Activated T-cell treated with anti-CD3 and anti-CD28 coated beads, Interleukin-2, amount 50 U/mL, for 24 hours (primary cell): ENCODE measurements around the gene HS6ST3.
"Not testable (repeated sequence)": the region's sequence is repeated elsewhere in the genome, so short reads cannot be mapped to it uniquely, and the experiment has no call there.

Source experiments
- DNase-seq: peaks from one replicate; pipeline ENCODE4 v3.0.0-alpha.2; 2020
- H3K27ac Mint-ChIP-seq: 2 replicates; pipeline ENCODE4 v1.8.0; 2020; ENCODE audit warnings: mild to moderate bottlenecking, mixed read lengths
- H3K27me3 Mint-ChIP-seq: 2 replicates; pipeline ENCODE4 v1.8.0; 2020; ENCODE audit warnings: mixed read lengths
- H3K36me3 Mint-ChIP-seq: 2 replicates; pipeline ENCODE4 v1.8.0; 2020; ENCODE audit warnings: low read depth, mixed read lengths
- H3K4me1 Mint-ChIP-seq: 2 replicates; pipeline ENCODE4 v1.8.0; 2020; ENCODE audit warnings: low read depth, mixed read lengths
- H3K4me3 Mint-ChIP-seq: 2 replicates; pipeline ENCODE4 v1.8.0; 2020; ENCODE audit warnings: mild to moderate bottlenecking, moderate library complexity, mixed read lengths
- H3K9me3 Mint-ChIP-seq: 2 replicates; pipeline ENCODE4 v1.8.0; 2020; ENCODE audit warnings: mixed read lengths

The HS6ST3 gene

GRCh38 chr13:96762876-96763275, 673.0 kb downstream of the HS6ST3 start:
- Mint-ChIP-seq H3K9me3 (peaks cover 5% of the 10 kb centered on the region), H3K36me3 (no peaks in the 10 kb centered on the region), H3K4me1 (no peaks in the 10 kb centered on the region), H3K27me3 (no peaks in the 10 kb centered on the region), H3K4me3 (no peak overlapping the region), H3K27ac (no peak overlapping the region)
- no peak for DNase-seq

GRCh38 chr13:96766306-96766705, 676.4 kb downstream of the HS6ST3 start:
- H3K27ac Mint-ChIP-seq: no peak overlapping the region
- H3K4me1 Mint-ChIP-seq: no peaks in the 10 kb centered on the region
- H3K27me3 Mint-ChIP-seq: no peaks in the 10 kb centered on the region
- no peak for DNase-seq
- H3K9me3 Mint-ChIP-seq: peaks cover 5% of the 10 kb centered on the region
- H3K4me3 Mint-ChIP-seq: no peak overlapping the region
- H3K36me3 Mint-ChIP-seq: no peaks in the 10 kb centered on the region

GRCh38 chr13:96768524-96768923, 678.6 kb downstream of the HS6ST3 start:
- Mint-ChIP-seq H3K9me3 (peaks cover 2% of the 10 kb centered on the region), H3K4me3 (no peak overlapping the region), H3K27ac (no peak overlapping the region), H3K36me3 (no peaks in the 10 kb centered on the region), H3K27me3 (no peaks in the 10 kb centered on the region), H3K4me1 (no peaks in the 10 kb centered on the region)
- no peak for DNase-seq

GRCh38 chr13:96769874-96770273, 680.0 kb downstream of the HS6ST3 start:
- Mint-ChIP-seq H3K9me3 (peaks cover 5% of the 10 kb centered on the region), H3K4me1 (no peaks in the 10 kb centered on the region), H3K4me3 (no peak overlapping the region), H3K27me3 (no peaks in the 10 kb centered on the region), H3K27ac (no peak overlapping the region), H3K36me3 (no peaks in the 10 kb centered on the region)
- DNase-seq: no peak

- H3K9me3 Mint-ChIP-seq: peaks cover 10% of the 10 kb centered on the region
- H3K27ac Mint-ChIP-seq: no peak overlapping the region
- no peak for DNase-seq
Observed at GRCh38 chr13:96771486-96772367, 681.8 kb downstream of the HS6ST3 start.

GRCh38 chr13:96772426-96772825, 682.5 kb downstream of the HS6ST3 start:
- Mint-ChIP-seq H3K27me3 (no peaks in the 10 kb centered on the region), H3K4me1 (no peaks in the 10 kb centered on the region), H3K27ac (no peak overlapping the region), H3K9me3 (peaks cover 12% of the 10 kb centered on the region), H3K4me3 (no peak overlapping the region), H3K36me3 (no peaks in the 10 kb centered on the region)
- no peak for DNase-seq

More at GRCh38 chr13:96771486-96772367, 681.8 kb downstream of the HS6ST3 start:
- Mint-ChIP-seq H3K36me3 (no peaks in the 10 kb centered on the region), H3K4me3 (no peak overlapping the region), H3K27me3 (no peaks in the 10 kb centered on the region), H3K4me1 (no peaks in the 10 kb centered on the region)

- not testable (repeated sequence) for H3K4me3 Mint-ChIP-seq, H3K4me1 Mint-ChIP-seq, H3K27ac Mint-ChIP-seq, DNase-seq, H3K36me3 Mint-ChIP-seq, H3K27me3 Mint-ChIP-seq
- peaks cover 21% of the 10 kb centered on the region for H3K9me3 Mint-ChIP-seq
Observed at GRCh38 chr13:96778302-96778701, 688.4 kb downstream of the HS6ST3 start.

GRCh38 chr13:96779691-96780090, 689.8 kb downstream of the HS6ST3 start:
- no peak overlapping the region for H3K4me3 Mint-ChIP-seq
- H3K27ac Mint-ChIP-seq: no peak overlapping the region
- no peaks in the 10 kb centered on the region for H3K27me3 Mint-ChIP-seq
- H3K4me1 Mint-ChIP-seq: no peaks in the 10 kb centered on the region
- no peaks in the 10 kb centered on the region for H3K36me3 Mint-ChIP-seq
- H3K9me3 Mint-ChIP-seq: peaks cover 17% of the 10 kb centered on the region
- no peak for DNase-seq

GRCh38 chr13:96780105-96780504, 690.2 kb downstream of the HS6ST3 start:
- no peak for DNase-seq
- Mint-ChIP-seq H3K4me3 (no peak overlapping the region), H3K36me3 (no peaks in the 10 kb centered on the region), H3K9me3 (peaks cover 17% of the 10 kb centered on the region), H3K27me3 (no peaks in the 10 kb centered on the region), H3K4me1 (no peaks in the 10 kb centered on the region), H3K27ac (no peak overlapping the region)

GRCh38 chr13:96781141-96781540, 691.2 kb downstream of the HS6ST3 start:
- no peaks in the 10 kb centered on the region for H3K27me3 Mint-ChIP-seq
- H3K36me3 Mint-ChIP-seq: no peaks in the 10 kb centered on the region
- no peaks in the 10 kb centered on the region for H3K4me1 Mint-ChIP-seq
- no peak overlapping the region for H3K4me3 Mint-ChIP-seq
- peaks cover 17% of the 10 kb centered on the region for H3K9me3 Mint-ChIP-seq
- DNase-seq: no peak
- H3K27ac Mint-ChIP-seq: no peak overlapping the region

- Mint-ChIP-seq H3K4me1 (no peaks in the 10 kb centered on the region), H3K9me3 (peaks cover 18% of the 10 kb centered on the region), H3K27ac (no peak overlapping the region), H3K36me3 (no peaks in the 10 kb centered on the region), H3K27me3 (no peaks in the 10 kb centered on the region), H3K4me3 (no peak overlapping the region)
- DNase-seq: no peak
Observed at GRCh38 chr13:96782186-96782585, 692.3 kb downstream of the HS6ST3 start.

- no peak overlapping the region for H3K4me3 Mint-ChIP-seq
- H3K4me1 Mint-ChIP-seq: no peaks in the 10 kb centered on the region
- DNase-seq: no peak
- no peaks in the 10 kb centered on the region for H3K27me3 Mint-ChIP-seq
- H3K36me3 Mint-ChIP-seq: no peaks in the 10 kb centered on the region
- H3K9me3 Mint-ChIP-seq: peaks cover 16% of the 10 kb centered on the region
- H3K27ac Mint-ChIP-seq: no peak overlapping the region
Observed at GRCh38 chr13:96783057-96783456, 693.1 kb downstream of the HS6ST3 start.

- no peaks in the 10 kb centered on the region for H3K27me3 Mint-ChIP-seq
- DNase-seq: no peak
- peaks cover 17% of the 10 kb centered on the region for H3K9me3 Mint-ChIP-seq
- no peaks in the 10 kb centered on the region for H3K4me1 Mint-ChIP-seq
- no peak overlapping the region for H3K4me3 Mint-ChIP-seq
- no peaks in the 10 kb centered on the region for H3K36me3 Mint-ChIP-seq
- H3K27ac Mint-ChIP-seq: no peak overlapping the region
Observed at GRCh38 chr13:96783511-96783910, 693.6 kb downstream of the HS6ST3 start.

- Mint-ChIP-seq H3K36me3 (no peaks in the 10 kb centered on the region), H3K9me3 (peaks cover 13% of the 10 kb centered on the region), H3K27me3 (no peaks in the 10 kb centered on the region), H3K4me3 (no peak overlapping the region), H3K27ac (no peak overlapping the region), H3K4me1 (no peaks in the 10 kb centered on the region)
- DNase-seq: no peak
Observed at GRCh38 chr13:96785986-96786385, 696.1 kb downstream of the HS6ST3 start.

GRCh38 chr13:96792188-96792587, 702.3 kb downstream of the HS6ST3 start:
- no peak for DNase-seq
- no peaks in the 10 kb centered on the region for H3K27me3 Mint-ChIP-seq
- H3K9me3 Mint-ChIP-seq: peaks cover 3% of the 10 kb centered on the region
- H3K4me1 Mint-ChIP-seq: no peaks in the 10 kb centered on the region
- no peak overlapping the region for H3K27ac Mint-ChIP-seq
- H3K4me3 Mint-ChIP-seq: no peak overlapping the region
- no peaks in the 10 kb centered on the region for H3K36me3 Mint-ChIP-seq
